CD4-positive, alpha-beta memory T cell (primary cell): ENCODE measurements around the gene FIGNL1. TPM values are rescaled to one million over a fixed set of nuclear protein-coding genes. Genes with fewer than 3 reads are reported as not detected.

Experiments
- CTCF ChIA-PET: fragments of 350-600 bp; sonication (Branson Sonifier 250); formaldehyde crosslinking; loops from one replicate; lab custom pipeline; 2021; ENCODE audit warnings: inconsistent platforms; ENCODE audit not compliant: partially characterized antibody; lab: Charles Lee
- POLR2A ChIA-PET: fragments of 350-600 bp; sonication (Branson Sonifier 250); formaldehyde crosslinking; loops from one replicate; lab custom pipeline; 2021; ENCODE audit not compliant: partially characterized antibody; lab: Charles Lee
- DNase-seq, 5 donors: peaks; one replicate each; pipeline versions ENCODE4 v3.0.0 to v3.0.0-alpha.2; 2020 to 2022; ENCODE audit warnings: mixed read lengths in 1 of 5
- H3K27ac ChIP-seq: one replicate; pipeline ENCODE4 v1.7.0; 2013; ENCODE audit warnings: low read depth, low read length
- H3K27me3 ChIP-seq: 2 replicates; pipeline ENCODE4 v1.7.0; 2013; ENCODE audit warnings: mild to moderate bottlenecking, low read length, moderate library complexity; ENCODE audit not compliant: insufficient read depth
- H3K36me3 ChIP-seq: 2 replicates; pipeline ENCODE4 v1.7.0; 2013; ENCODE audit warnings: mild to moderate bottlenecking, low read length, moderate library complexity; ENCODE audit not compliant: insufficient read depth
- H3K4me1 ChIP-seq: 2 replicates; pipeline ENCODE4 v1.7.0; 2013; ENCODE audit warnings: mild to moderate bottlenecking, low read length, moderate library complexity; ENCODE audit not compliant: insufficient read depth
- H3K4me3 ChIP-seq, 2 donors: one replicate each; pipeline ENCODE4 v1.7.0; 2013; ENCODE audit warnings: low read length in 2 of 2, mild to moderate bottlenecking in 1 of 2
- H3K9me3 ChIP-seq, 2 donors: one replicate each; pipeline ENCODE4 v1.7.0; 2013; ENCODE audit warnings: low read length in 2 of 2, control low read depth in 1 of 2; ENCODE audit not compliant: control insufficient read depth in 1 of 2
- H3K27ac Mint-ChIP-seq, 7 donors: one replicate each; pipeline ENCODE4 v1.8.0; 2020 to 2021; ENCODE audit warnings: mixed read lengths in 7 of 7, mild to moderate bottlenecking in 6 of 7, inconsistent platforms in 3 of 7, moderate library complexity in 3 of 7
- H3K27me3 Mint-ChIP-seq, 2 donors: one replicate each; pipeline ENCODE4 v1.8.0; 2020 to 2021; ENCODE audit warnings: mixed read lengths in 2 of 2
- H3K36me3 Mint-ChIP-seq, 2 donors: one replicate each; pipeline ENCODE4 v1.8.0; 2020 to 2021; ENCODE audit warnings: mixed read lengths in 2 of 2, inconsistent platforms in 1 of 2, mild to moderate bottlenecking in 1 of 2
- H3K4me1 Mint-ChIP-seq, 4 donors: one replicate each; pipeline ENCODE4 v1.8.0; 2020 to 2021; ENCODE audit warnings: mixed read lengths in 4 of 4, mild to moderate bottlenecking in 1 of 4
- H3K4me3 Mint-ChIP-seq, 8 donors: one replicate each; pipeline ENCODE4 v1.8.0; 2020 to 2021; ENCODE audit warnings: mixed read lengths in 8 of 8, mild to moderate bottlenecking in 7 of 8, moderate library complexity in 6 of 8, inconsistent platforms in 3 of 8
- H3K9me3 Mint-ChIP-seq, 8 donors: one replicate each; pipeline ENCODE4 v1.8.0; 2020 to 2021; ENCODE audit warnings: mixed read lengths in 8 of 8, mild to moderate bottlenecking in 5 of 8, inconsistent platforms in 3 of 8, moderate library complexity in 1 of 8
- intact Hi-C: fragments of 100-400 bp; cut with micrococcal nuclease; formaldehyde crosslinking; loops from one replicate; pipeline ENCODE4 v1.15.1; 2023
- polyA plus RNA-seq, 2 donors: library from polyadenylated mRNA; unstranded; fragments of 300-500 nt; fragmentation: Illumina TruSeq; gene quantifications; one replicate each; pipeline ENCODE4 v1.2.3, GENCODE V29; 2021
- total RNA-seq, 2 experiments: library from RNA; stranded (reverse); gene quantifications; one replicate each; pipeline ENCODE4 v1.2.3, GENCODE V29; 2021

The FIGNL1 gene
- total and polyA plus RNA-seq, 4 experiments from 2014 or later = 4.8 to 17.1 (median 14.2) TPM

DNA sequence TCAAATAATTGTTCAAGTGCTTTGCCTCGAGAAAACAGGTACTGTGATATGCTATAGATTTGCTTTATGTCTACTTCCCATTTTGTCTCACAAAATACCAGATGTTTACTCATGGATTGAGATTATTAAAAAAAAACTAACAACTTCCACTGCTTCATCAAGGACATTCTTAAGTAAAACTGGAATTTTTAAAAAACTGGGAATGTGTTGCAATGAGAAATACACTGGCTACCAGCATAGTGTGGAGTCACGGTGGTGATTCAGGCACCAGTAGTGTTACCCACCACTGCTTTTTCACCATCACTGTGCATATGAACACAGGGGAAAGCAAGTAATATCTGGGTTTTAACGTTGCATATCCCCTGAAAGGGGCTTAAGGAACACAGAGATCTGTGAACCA is 21.2 kb downstream of the FIGNL1 start:
- Histone ChIP-seq H3K36me3 (no peaks in the 10 kb centered on the region), H3K27me3 (no peaks in the 10 kb centered on the region), H3K4me3 (no peak overlapping the region), H3K4me1 (no peaks in the 10 kb centered on the region), H3K9me3 (no peaks in the 10 kb centered on the region), H3K27ac (no peak overlapping the region)
- no peaks in the 10 kb centered on the region for H3K36me3 Mint-ChIP-seq
- no peak for DNase-seq
- peaks cover 0 to 1% (median 0%) of the 10 kb centered on the region in 8 donors for H3K9me3 Mint-ChIP-seq
- H3K27me3 Mint-ChIP-seq = no peaks in the 10 kb centered on the region
- intact Hi-C loops = no loop called here
- POLR2A ChIA-PET = no interaction called here
- H3K4me1 Mint-ChIP-seq = no peaks in the 10 kb centered on the region
- CTCF ChIA-PET = interaction anchor here (2.6 kb wide), 1 partner anchor 10 kb away, joined by 14 read pairs; no protein-coding TSS in a partner anchor
- H3K4me3 Mint-ChIP-seq = no peak overlapping the region
- H3K27ac Mint-ChIP-seq = no peak overlapping the region

GRCh38 chr7:50427518-50427917 is 22.6 kb downstream of the FIGNL1 start:
- no peak for DNase-seq
- Histone ChIP-seq H3K4me1 (no peaks in the 10 kb centered on the region), H3K36me3 (no peaks in the 10 kb centered on the region), H3K9me3 (no peaks in the 10 kb centered on the region), H3K4me3 (no peak overlapping the region), H3K27ac (no peak overlapping the region), H3K27me3 (no peaks in the 10 kb centered on the region)
- ChIA-PET POLR2A (no interaction called here), CTCF (interaction anchor here (0.8 to 2.6 kb wide), 4 partner anchors 9 to 222 kb away, joined by 3 to 14 read pairs (median 3); no protein-coding TSS in a partner anchor)
- no peaks in the 10 kb centered on the region for H3K4me1 Mint-ChIP-seq
- no peaks in the 10 kb centered on the region for H3K36me3 Mint-ChIP-seq
- H3K27me3 Mint-ChIP-seq = no peaks in the 10 kb centered on the region
- no peak overlapping the region for H3K4me3 Mint-ChIP-seq
- intact Hi-C loops = no loop called here
- no peak overlapping the region for H3K27ac Mint-ChIP-seq
- peaks cover 0 to 1% (median 0%) of the 10 kb centered on the region in 8 donors for H3K9me3 Mint-ChIP-seq

GRCh38 chr7:50426280-50427045 is 23.7 kb downstream of the FIGNL1 start:
- Histone ChIP-seq H3K4me3 (no peak overlapping the region), H3K36me3 (no peaks in the 10 kb centered on the region), H3K4me1 (no peaks in the 10 kb centered on the region), H3K27ac (no peak overlapping the region), H3K27me3 (no peaks in the 10 kb centered on the region), H3K9me3 (no peaks in the 10 kb centered on the region)
- Mint-ChIP-seq H3K4me1 (no peaks in the 10 kb centered on the region), H3K4me3 (no peak overlapping the region), H3K27me3 (no peaks in the 10 kb centered on the region), H3K36me3 (no peaks in the 10 kb centered on the region), H3K27ac (peak overlapping the region in 1 of 7 donors; percentile 63), H3K9me3 (peaks cover 0 to 1% (median 0%) of the 10 kb centered on the region in 8 donors)
- intact Hi-C loops = no loop called here
- ChIA-PET CTCF (interaction anchor here (0.7 to 2.6 kb wide), 4 partner anchors 8 to 285 kb away, joined by 3 to 14 read pairs (median 3); no protein-coding TSS in a partner anchor), POLR2A (no interaction called here)
- no peak for DNase-seq

GRCh38 chr7:50425318-50425717 is 24.8 kb downstream of the FIGNL1 start:
- H3K27ac ChIP-seq = no peak overlapping the region
- CTCF ChIA-PET = interaction anchor here (1.0 to 2.6 kb wide), 2 partner anchors 220 to 283 kb away, joined by 3 to 15 read pairs; no protein-coding TSS in a partner anchor
- no peaks in the 10 kb centered on the region for H3K36me3 ChIP-seq
- Mint-ChIP-seq H3K4me1 (no peaks in the 10 kb centered on the region), H3K27ac (no peak overlapping the region), H3K4me3 (no peak overlapping the region), H3K27me3 (no peaks in the 10 kb centered on the region), H3K9me3 (peaks cover 0 to 1% (median 0%) of the 10 kb centered on the region in 8 donors), H3K36me3 (no peaks in the 10 kb centered on the region)
- POLR2A ChIA-PET = no interaction called here
- no peaks in the 10 kb centered on the region for H3K27me3 ChIP-seq
- no peak for DNase-seq
- H3K9me3 ChIP-seq = no peaks in the 10 kb centered on the region
- H3K4me3 ChIP-seq = no peak overlapping the region
- intact Hi-C loops = no loop called here
- H3K4me1 ChIP-seq = no peaks in the 10 kb centered on the region

DNA sequence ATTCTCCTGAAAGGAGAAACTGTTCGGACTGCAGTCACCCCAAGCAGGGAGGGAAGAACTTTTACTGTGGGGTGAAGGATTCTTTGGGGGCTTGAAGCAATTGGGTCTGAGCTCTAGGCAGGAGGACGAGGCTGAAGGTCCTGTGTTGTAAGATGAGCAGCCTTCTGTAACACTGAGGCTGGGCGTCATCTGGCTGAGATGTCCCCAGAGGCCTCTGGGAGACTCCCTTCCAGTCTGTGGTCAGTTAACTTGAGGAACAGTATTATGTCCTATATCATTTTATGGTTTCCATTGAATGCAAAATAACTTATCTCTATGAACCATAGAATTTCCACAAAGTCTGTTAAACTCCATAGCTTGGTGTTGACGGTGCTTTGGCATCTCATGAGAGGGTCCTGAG is 26.3 kb downstream of the FIGNL1 start:
- POLR2A ChIA-PET = interaction anchor here (1.1 kb wide), 1 partner anchor 13 kb away, joined by 3 read pairs; no protein-coding TSS in a partner anchor
- no peak overlapping the region for H3K4me3 ChIP-seq
- intact Hi-C loops = no loop called here
- no peak for DNase-seq
- Mint-ChIP-seq H3K9me3 (peaks cover 0 to 1% (median 0%) of the 10 kb centered on the region in 8 donors), H3K4me1 (no peaks in the 10 kb centered on the region), H3K36me3 (no peaks in the 10 kb centered on the region), H3K4me3 (no peak overlapping the region), H3K27ac (peak overlapping the region in 1 of 7 donors; percentile 47), H3K27me3 (no peaks in the 10 kb centered on the region)
- no peaks in the 10 kb centered on the region for H3K36me3 ChIP-seq
- H3K4me1 ChIP-seq = no peaks in the 10 kb centered on the region
- no peaks in the 10 kb centered on the region for H3K9me3 ChIP-seq
- no peak overlapping the region for H3K27ac ChIP-seq
- CTCF ChIA-PET = interaction anchor here (0.8 to 2.6 kb wide), 3 partner anchors 218 to 331 kb away, joined by 3 to 15 read pairs (median 3); no protein-coding TSS in a partner anchor
- no peaks in the 10 kb centered on the region for H3K27me3 ChIP-seq

DNA sequence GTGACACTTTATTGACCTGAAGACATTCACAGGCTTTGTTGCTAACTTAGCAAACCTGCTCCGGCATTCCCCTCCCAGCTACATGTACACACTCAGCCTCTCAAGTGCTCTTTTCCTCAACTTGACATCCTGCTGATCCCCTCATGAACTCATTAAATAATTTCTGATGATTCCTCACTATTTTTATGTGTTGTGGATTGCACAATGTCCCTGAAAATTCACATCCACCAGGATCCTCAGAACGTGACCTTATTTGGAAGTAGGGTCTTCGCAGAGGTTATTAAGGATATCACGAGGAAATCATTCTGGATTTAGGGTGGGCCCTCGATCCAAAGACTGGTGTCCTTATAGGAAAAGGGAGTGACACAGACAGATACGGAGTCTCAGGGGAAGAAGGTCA is 27.3 kb downstream of the FIGNL1 start:
- peaks cover 0 to 1% (median 0%) of the 10 kb centered on the region in 8 donors for H3K9me3 Mint-ChIP-seq
- no peak for DNase-seq
- H3K4me3 Mint-ChIP-seq = no peak overlapping the region
- ChIA-PET POLR2A (no interaction called here), CTCF (interaction anchor here (1.2 to 12.7 kb wide), 5 partner anchors 10 to 330 kb away, joined by 3 to 205 read pairs (median 15); no protein-coding TSS in a partner anchor)
- Histone ChIP-seq H3K27ac (no peak overlapping the region), H3K9me3 (no peaks in the 10 kb centered on the region), H3K4me1 (no peaks in the 10 kb centered on the region), H3K36me3 (no peaks in the 10 kb centered on the region), H3K27me3 (no peaks in the 10 kb centered on the region), H3K4me3 (no peak overlapping the region)
- H3K27me3 Mint-ChIP-seq = no peaks in the 10 kb centered on the region
- H3K36me3 Mint-ChIP-seq = no peaks in the 10 kb centered on the region
- H3K27ac Mint-ChIP-seq = peak overlapping the region in 1 of 7 donors; percentile 24
- H3K4me1 Mint-ChIP-seq = peaks cover 0 to 2% (median under 1%) of the 10 kb centered on the region in 4 donors
- intact Hi-C loops = no loop called here

- no peaks in the 10 kb centered on the region for H3K36me3 Mint-ChIP-seq
- ChIA-PET CTCF (interaction anchor here (0.7 to 12.7 kb wide), 9 partner anchors 9 to 328 kb away, joined by 3 to 205 read pairs (median 6); partner anchors contain the start of genes IKZF1 and ZPBP), POLR2A (interaction anchor here (0.7 to 3.0 kb wide), 2 partner anchors 154 to 216 kb away, joined by 3 to 9 read pairs; no protein-coding TSS in a partner anchor)
- Histone ChIP-seq H3K4me1 (peaks cover 10% of the 10 kb centered on the region), H3K36me3 (no peaks in the 10 kb centered on the region), H3K9me3 (no peaks in the 10 kb centered on the region), H3K27ac (no peak overlapping the region), H3K27me3 (no peaks in the 10 kb centered on the region), H3K4me3 (no peak overlapping the region)
- H3K4me1 Mint-ChIP-seq = peaks cover 6 to 14% (median 8%) of the 10 kb centered on the region in 4 donors
- H3K27ac Mint-ChIP-seq = no peak overlapping the region
- H3K9me3 Mint-ChIP-seq = peaks cover 0 to 1% (median 0%) of the 10 kb centered on the region in 8 donors
- intact Hi-C loops = no loop called here
- H3K27me3 Mint-ChIP-seq = no peaks in the 10 kb centered on the region
- no peak overlapping the region for H3K4me3 Mint-ChIP-seq
- no peak for DNase-seq
Measured at GRCh38 chr7:50421043-50421442, 29.1 kb downstream of the FIGNL1 start.
